ENCODE results near the gene ANK2.
"Not testable (repeated sequence)": the region's sequence is repeated elsewhere in the genome, so short reads cannot be mapped to it uniquely, and the experiment has no call there.

ANK2 gene

GRCh38 chr4:113052379-113052951 is 3.0 kb downstream of the ANK2 start:
- no peak for DNase-seq

- DNase-seq = no peak
These were observed 4.4 kb downstream of the ANK2 start for GRCh38 chr4:113053883-113054282.

GRCh38 chr4:113056318-113056717 is 6.9 kb downstream of the ANK2 start:
- DNase-seq = no peak

- no peak for DNase-seq
These were observed 8.4 kb downstream of the ANK2 start for GRCh38 chr4:113057891-113058290.

GRCh38 chr4:113059449-113060182 is 10.2 kb downstream of the ANK2 start:
- DNase-seq = no peak

- peak; percentile 47 for DNase-seq
These were observed 11.4 kb downstream of the ANK2 start for GRCh38 chr4:113060853-113061252.

- DNase-seq = peak; percentile 59
These were observed 14.8 kb downstream of the ANK2 start for GRCh38 chr4:113064244-113064643.

GRCh38 chr4:113065629-113066028 is 16.2 kb downstream of the ANK2 start:
- no peak for DNase-seq

GRCh38 chr4:113068771-113069170 is 19.3 kb downstream of the ANK2 start:
- DNase-seq = not testable (repeated sequence)

GRCh38 chr4:113069212-113069892 is 19.9 kb downstream of the ANK2 start:
- no peak for DNase-seq

- DNase-seq = no peak
These were observed 21.3 kb downstream of the ANK2 start for GRCh38 chr4:113070755-113071154.

- peak; percentile 58 for DNase-seq
These were observed 21.8 kb downstream of the ANK2 start for GRCh38 chr4:113071274-113071673.

- DNase-seq = peak; percentile 59
These were observed 22.4 kb downstream of the ANK2 start for GRCh38 chr4:113071805-113072204.

- DNase-seq = peak; percentile 91
These were observed 24.1 kb downstream of the ANK2 start for GRCh38 chr4:113073451-113074005.

GRCh38 chr4:113077575-113077974 is 28.1 kb downstream of the ANK2 start:
- DNase-seq = peak; percentile 77

GRCh38 chr4:113078066-113078465 is 28.6 kb downstream of the ANK2 start:
- peak; percentile 43 for DNase-seq

- DNase-seq = no peak
These were observed 30.6 kb downstream of the ANK2 start for GRCh38 chr4:113080050-113080449.

- peak; percentile 33 for DNase-seq
These were observed 31.2 kb downstream of the ANK2 start for GRCh38 chr4:113080624-113081023.

- DNase-seq = no peak
These were observed 33.9 kb downstream of the ANK2 start for GRCh38 chr4:113083346-113083745.

- DNase-seq = no peak
These were observed 36.8 kb downstream of the ANK2 start for GRCh38 chr4:113086172-113086695.

- DNase-seq = no peak
These were observed 38.6 kb downstream of the ANK2 start for GRCh38 chr4:113088050-113088449.

- no peak for DNase-seq
These were observed 41.5 kb downstream of the ANK2 start for GRCh38 chr4:113090954-113091353.

- DNase-seq = peak; percentile 65
These were observed 44.9 kb downstream of the ANK2 start for GRCh38 chr4:113094331-113094730.

GRCh38 chr4:113094802-113095201 is 45.3 kb downstream of the ANK2 start:
- peak; percentile 60 for DNase-seq

All from eye (tissue), 1 donor.